Gastroesophageal sphincter (tissue), 3 donors: ENCODE results near the gene SLC2A14.
"Not testable (repeated sequence)": the region's sequence is repeated elsewhere in the genome, so short reads cannot be mapped to it uniquely, and the experiment has no call there.

Source experiments
- CTCF ChIP-seq, 4 experiments: fragments of 200-600 bp in 2 of 4; fragments of 450-650 bp in 2 of 4; sonication (generic) in 1 of 4; IDR thresholded peaks; one replicate each; pipeline ENCODE4 v1.5.1; 2017 to 2019; ENCODE audit warnings: antibody characterized with exemption in 4 of 4, mild to moderate bottlenecking in 2 of 4, moderate library complexity in 2 of 4
- EP300 ChIP-seq: sonication (generic); formaldehyde crosslinking; IDR thresholded peaks from one replicate; pipeline ENCODE4 v1.6.1; 2017; ENCODE audit warnings: antibody characterized with exemption, mild to moderate bottlenecking
- POLR2A ChIP-seq, 2 donors: fragments of 450-650 bp; IDR thresholded peaks; one replicate each; pipeline ENCODE4 v1.6.1; 2017; ENCODE audit warnings: antibody characterized with exemption in 2 of 2, mild to moderate bottlenecking in 2 of 2, moderate library complexity in 1 of 2
- POLR2AphosphoS5 ChIP-seq: sonication (generic); formaldehyde crosslinking; IDR thresholded peaks from one replicate; pipeline ENCODE4 v1.6.1; 2017; ENCODE audit warnings: antibody characterized with exemption

- not testable (repeated sequence) for TF ChIP-seq CTCF (IDR thresholded peaks at IDR 0.05); POLR2AphosphoS5; POLR2A (IDR thresholded peaks at IDR 0.05); EP300
These were observed 10.4 kb downstream of the SLC2A14 start for GRCh38 chr12:7862301-7862700.
